Measurements from ENCODE around the gene POM121C.
"Not testable (repeated sequence)": the region's sequence is repeated elsewhere in the genome, so short reads cannot be mapped to it uniquely, and the experiment has no call there.

POM121C gene

GRCh38 chr7:75393194-75393593 lies 92.9 kb downstream of the POM121C start:
- not testable (repeated sequence) for DNase-seq (ENCODE audit: low read depth in 2 of 2)

- DNase-seq (ENCODE audit: low read depth in 2 of 2) = not testable (repeated sequence)
These were observed 111.4 kb downstream of the POM121C start for GRCh38 chr7:75374519-75375317.

- DNase-seq (ENCODE audit: low read depth in 2 of 2) = not testable (repeated sequence)
These were observed 112.0 kb downstream of the POM121C start for GRCh38 chr7:75374144-75374518.

- not testable (repeated sequence) for DNase-seq (ENCODE audit: low read depth in 2 of 2)
These were observed 118.8 kb downstream of the POM121C start for GRCh38 chr7:75367313-75367712.

All from fibroblast of skin of left quadriceps (primary cell).